Stimulated activated CD4-positive, alpha-beta T cell treated with anti-CD3 and anti-CD28 coated beads, Interleukin-15, amount 100 ng/mL, for 1 hour (primary cell): Measurements from ENCODE around the gene ZFP14.
"Not testable (repeated sequence)": the region's sequence is repeated elsewhere in the genome, so short reads cannot be mapped to it uniquely, and the experiment has no call there.

Source experiments
- DNase-seq, 2 donors: peaks; one replicate each; pipeline ENCODE4 v3.0.0-alpha.2; 2020; ENCODE audit warnings: low read depth in 1 of 2, low spot score in 1 of 2

ZFP14 gene

DNA sequence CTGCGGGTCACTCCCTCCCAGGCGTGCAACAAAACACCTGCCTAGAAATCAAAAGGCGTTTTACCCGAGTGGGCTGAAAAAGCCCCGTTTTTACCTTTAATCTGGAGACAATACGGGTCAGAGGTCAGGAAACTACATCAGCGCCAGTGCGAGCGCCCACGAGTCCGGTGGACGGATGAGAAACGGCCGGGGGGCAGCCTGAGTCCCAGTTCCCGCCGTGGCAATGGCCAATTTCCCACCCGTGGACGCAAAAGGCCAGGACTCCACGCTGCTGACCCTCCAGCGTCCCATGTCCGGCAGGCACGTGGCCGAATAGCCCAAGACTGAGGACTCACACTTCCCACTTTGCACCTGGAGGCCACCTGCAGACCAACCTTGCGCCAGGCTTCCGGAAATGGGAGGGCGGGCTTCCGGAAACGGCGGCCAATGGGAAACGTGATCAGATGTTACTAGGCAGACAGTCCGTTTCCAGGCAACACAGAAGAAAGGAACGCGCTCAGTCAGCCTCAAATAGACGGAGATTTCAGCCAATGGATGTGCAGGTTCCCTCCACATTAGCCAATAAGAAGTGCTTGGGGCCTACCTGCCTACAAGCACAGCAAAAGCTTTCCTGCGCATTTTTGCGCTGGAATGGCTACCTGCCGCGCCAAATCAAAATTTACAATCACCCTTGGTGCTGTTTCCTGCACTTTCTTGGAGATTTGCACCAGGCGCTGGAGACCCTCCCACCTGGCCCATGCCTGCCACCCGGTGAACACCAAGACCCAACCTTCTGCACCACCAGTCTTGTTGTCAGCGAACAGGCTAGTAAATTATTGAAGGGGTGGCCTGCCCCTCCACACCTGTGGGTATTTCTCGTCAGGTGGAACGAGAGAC, 47.4 kb downstream of the ZFP14 start:
- DNase-seq, result peak; percentile 15 to 32

- no peak for DNase-seq
Observed at GRCh38 chr19:36330216-36330615, 48.8 kb downstream of the ZFP14 start.

DNA sequence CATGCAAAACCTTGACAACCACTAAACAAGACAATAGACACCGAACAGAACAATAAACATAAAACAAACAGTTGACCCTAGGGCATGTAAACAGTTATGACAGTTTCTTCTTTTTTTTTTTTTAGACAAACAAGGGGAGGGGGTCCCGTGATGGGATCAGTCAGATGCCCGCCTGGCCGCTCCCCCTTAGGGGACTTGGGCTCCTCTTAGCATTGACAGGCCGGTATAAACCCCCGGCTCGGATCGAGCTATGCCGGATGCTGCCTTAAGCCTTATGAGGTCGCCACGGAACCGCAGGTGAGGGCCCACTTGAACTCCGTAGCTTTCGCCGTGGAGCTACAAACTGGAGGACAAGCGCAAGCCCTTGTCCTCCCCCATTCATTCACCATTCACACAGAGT, 49.5 kb downstream of the ZFP14 start:
- not testable (repeated sequence) for DNase-seq

- DNase-seq, result not testable (repeated sequence)
Observed at GRCh38 chr19:36326649-36327048, 52.4 kb downstream of the ZFP14 start.

GRCh38 chr19:36315164-36315563, 63.8 kb downstream of the ZFP14 start:
- DNase-seq, result not testable (repeated sequence)

GRCh38 chr19:36314053-36314452, 64.9 kb downstream of the ZFP14 start:
- not testable (repeated sequence) for DNase-seq

DNA sequence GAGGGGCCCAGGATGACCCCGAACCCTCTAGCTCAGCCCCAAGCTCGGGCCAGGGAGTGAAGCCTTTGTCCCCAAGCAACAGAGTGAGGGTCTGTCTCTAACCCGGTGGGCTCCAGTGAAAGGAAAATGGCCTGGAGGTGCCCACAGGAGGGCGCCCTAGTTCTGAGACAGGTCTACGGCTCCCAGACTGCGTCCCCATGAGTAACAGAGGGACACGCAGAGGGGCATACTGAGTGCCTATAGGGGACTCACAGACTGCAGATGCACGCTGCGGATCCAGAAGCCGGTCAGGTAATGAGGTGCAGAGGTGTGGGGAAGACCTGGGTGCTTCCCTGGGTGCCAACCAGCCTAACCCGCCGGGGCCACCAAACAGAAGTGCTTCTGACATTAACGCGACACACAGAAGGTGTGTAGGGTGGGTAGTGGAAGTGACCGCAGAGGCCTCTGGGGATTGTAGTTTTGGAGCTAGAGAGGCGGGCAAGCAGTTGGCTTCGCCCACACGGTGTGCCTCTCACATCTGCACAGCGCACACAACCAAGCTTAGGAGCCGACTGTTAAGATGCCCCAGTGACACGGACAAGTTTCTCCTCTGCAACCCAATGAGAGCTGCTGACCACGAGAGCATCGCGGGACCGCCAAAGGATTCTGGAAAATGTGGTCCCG, 67.8 kb downstream of the ZFP14 start:
- DNase-seq, result not testable (repeated sequence)

- not testable (repeated sequence) for DNase-seq
Observed at GRCh38 chr19:36310416-36310990, 68.5 kb downstream of the ZFP14 start.

DNA sequence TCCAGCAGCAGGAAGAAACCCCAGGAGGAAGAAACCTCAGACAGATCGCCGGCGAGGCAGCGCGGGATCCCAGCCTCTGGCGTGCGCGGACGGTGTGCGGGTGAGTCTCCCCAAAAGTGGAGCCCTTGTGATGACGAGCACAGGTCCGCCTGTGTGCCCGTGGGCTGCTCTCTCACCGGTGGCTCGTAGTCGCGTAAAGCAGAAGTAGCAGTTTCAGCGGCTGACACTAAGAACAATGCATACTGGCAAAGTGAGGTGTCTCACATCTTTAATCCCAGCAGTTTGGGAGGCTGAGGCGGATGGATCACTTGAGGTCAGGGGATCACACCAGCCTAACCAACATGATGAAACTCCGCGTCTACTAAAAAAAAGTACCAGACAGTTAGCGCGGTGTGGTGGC, 69.2 kb downstream of the ZFP14 start:
- DNase-seq, result not testable (repeated sequence)

DNA sequence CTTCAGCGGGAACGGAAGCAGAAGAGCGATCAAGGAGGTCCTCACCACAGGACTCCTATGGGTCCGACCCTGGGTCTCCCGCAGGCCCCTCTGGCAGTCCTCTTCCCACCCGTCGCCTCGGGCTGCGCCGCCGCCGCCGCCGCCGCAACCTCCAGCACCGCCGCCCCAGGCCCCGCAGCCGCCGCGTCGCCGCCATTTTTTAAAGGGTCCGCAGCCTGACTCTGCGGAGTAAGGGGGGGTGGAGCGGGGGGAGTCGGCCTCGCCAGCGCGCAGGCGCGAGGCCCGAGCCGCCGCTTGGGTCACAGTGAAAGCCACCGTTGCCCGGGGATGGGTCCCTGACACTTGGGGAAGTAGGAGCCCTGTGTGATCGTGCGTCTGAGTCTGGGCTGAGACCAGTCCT, 69.7 kb downstream of the ZFP14 start:
- DNase-seq, result not testable (repeated sequence)

DNA sequence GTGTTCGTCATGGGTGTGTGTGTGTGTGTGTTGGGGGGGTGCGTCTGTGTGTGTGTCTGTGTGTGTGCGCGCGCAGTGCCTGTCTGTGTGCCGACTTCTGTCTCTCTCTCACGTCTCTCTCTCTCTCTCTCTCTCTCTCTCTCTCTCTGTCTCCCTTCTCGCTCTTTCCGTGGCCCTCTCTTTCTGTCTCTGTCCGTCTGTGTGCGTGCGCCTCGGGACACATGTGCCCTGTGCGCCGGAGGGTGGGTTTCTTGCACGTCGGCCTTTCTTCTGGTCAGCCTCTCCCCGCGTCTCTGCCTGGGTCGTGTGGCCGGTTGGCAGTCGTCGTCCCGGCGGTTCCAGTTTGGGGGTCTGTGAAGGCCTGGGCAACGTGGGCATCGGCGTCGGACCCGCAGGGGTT, 86.7 kb downstream of the ZFP14 start:
- DNase-seq, result not testable (repeated sequence)
